Gastrocnemius medialis (tissue), 4 donors: ENCODE measurements around the gene RTTN. TPM values are rescaled to one million over a fixed set of nuclear protein-coding genes. Genes with fewer than 3 reads are reported as not detected.

ENCODE experiments used
- ATAC-seq, 2 donors: fragments of 150-250 bp; one replicate each; pipeline ENCODE4 v1.9.1; 2016
- DNase-seq, 2 donors: peaks; one replicate each; pipeline ENCODE4 v3.0.0-alpha.2; 2019
- H3K27ac ChIP-seq, 4 donors: fragments of 200-600 bp; sonication (generic); 1 replicate in 1 of 4; 2 replicates in 3 of 4; pipeline ENCODE4 v1.5.1; 2016 to 2018; ENCODE audit warnings: mild to moderate bottlenecking in 2 of 4, moderate library complexity in 1 of 4
- H3K27me3 ChIP-seq, 3 donors: fragments of 200-600 bp; sonication (generic) in 2 of 3; 1 replicate in 1 of 3; 2 replicates in 2 of 3; pipeline versions ENCODE4 v1.5.1 to v1.6.0; 2016 to 2019; ENCODE audit warnings: mild to moderate bottlenecking in 1 of 3, moderate library complexity in 1 of 3
- H3K36me3 ChIP-seq, 2 donors: fragments of 200-600 bp; sonication (generic) in 1 of 2; one replicate each; pipeline ENCODE4 v1.5.1; 2017 to 2018
- H3K4me1 ChIP-seq, 2 donors: fragments of 200-600 bp; sonication (generic) in 1 of 2; one replicate each; pipeline ENCODE4 v1.5.1; 2016 to 2017; ENCODE audit warnings: mild to moderate bottlenecking in 2 of 2
- H3K4me3 ChIP-seq, 4 donors: fragments of 200-600 bp; sonication (generic) in 3 of 4; 1 replicate in 1 of 4; 2 replicates in 3 of 4; pipeline ENCODE4 v1.5.1; 2016 to 2019; ENCODE audit warnings: mild to moderate bottlenecking in 2 of 4
- H3K9me3 ChIP-seq, 3 donors: fragments of 200-600 bp; sonication (generic) in 2 of 3; 1 replicate in 1 of 3; 2 replicates in 2 of 3; pipeline ENCODE4 v1.5.1; 2016 to 2019
- POLR2A ChIP-seq, 2 donors: fragments of 450-650 bp; IDR thresholded peaks; one replicate each; pipeline ENCODE4 v1.6.1; 2017; ENCODE audit warnings: antibody characterized with exemption in 2 of 2, mild to moderate bottlenecking in 2 of 2, moderate library complexity in 2 of 2
- in situ Hi-C, 4 donors: fragments of 200-750 bp; cut with MboI; loops; one replicate each; pipeline versions ENCODE4 v1.15.0 to v1.8.0; 2017; ENCODE audit warnings: low sequenced_read_pairs in 4 of 4
- intact Hi-C: fragments of 100-400 bp; cut with DNase I; formaldehyde crosslinking; loops from one replicate; pipeline ENCODE4 v1.15.1; 2023; ENCODE audit warnings: low total_unique reads
- total RNA-seq, 4 donors: library from RNA; depleted of rRNA; stranded (reverse); fragments of >200 nt; gene quantifications; one replicate each; pipeline versions ENCODE4 v1.1.0 to v1.2.3, GENCODE V29; 2016
- TF ChIP-seq, protein P1 (sequence below), 5 experiments: fragments of 450-650 bp in 3 of 5; fragments of 200-600 bp in 2 of 5; sonication (generic) in 2 of 5; IDR thresholded peaks in 4 of 5; conservative IDR thresholded peaks in 1 of 5; 1 replicate in 4 of 5; 2 replicates in 1 of 5; pipeline ENCODE4 v1.5.1; 2016 to 2019; ENCODE audit warnings: antibody characterized with exemption in 5 of 5, mild to moderate bottlenecking in 3 of 5, moderate library complexity in 3 of 5

RTTN gene
- total RNA-seq, 4 donors from 2014 or later: 3.2 to 9.7 (median 4.9) TPM

DNA sequence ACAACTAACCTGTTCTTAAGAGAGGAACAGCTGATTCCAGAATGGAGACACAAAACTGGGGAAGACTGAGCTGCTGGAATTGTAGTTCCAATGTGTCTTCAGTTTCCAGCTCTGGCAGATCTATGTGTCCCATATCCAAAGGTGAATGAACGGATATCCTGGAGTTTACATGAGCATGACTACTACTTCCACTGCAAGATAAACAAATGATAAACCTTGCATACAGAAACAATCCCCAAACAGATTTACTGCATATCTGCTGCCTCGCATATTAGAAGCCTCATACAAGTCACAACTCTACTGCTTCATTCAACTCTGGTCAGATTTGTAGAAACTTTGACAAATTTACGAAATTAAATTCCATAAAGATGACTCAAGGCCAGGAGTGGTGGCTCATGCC is 15.0 kb downstream of the RTTN start:
- H3K4me1 ChIP-seq: no peaks in the 10 kb centered on the region
- TF ChIP-seq, protein P1, sequence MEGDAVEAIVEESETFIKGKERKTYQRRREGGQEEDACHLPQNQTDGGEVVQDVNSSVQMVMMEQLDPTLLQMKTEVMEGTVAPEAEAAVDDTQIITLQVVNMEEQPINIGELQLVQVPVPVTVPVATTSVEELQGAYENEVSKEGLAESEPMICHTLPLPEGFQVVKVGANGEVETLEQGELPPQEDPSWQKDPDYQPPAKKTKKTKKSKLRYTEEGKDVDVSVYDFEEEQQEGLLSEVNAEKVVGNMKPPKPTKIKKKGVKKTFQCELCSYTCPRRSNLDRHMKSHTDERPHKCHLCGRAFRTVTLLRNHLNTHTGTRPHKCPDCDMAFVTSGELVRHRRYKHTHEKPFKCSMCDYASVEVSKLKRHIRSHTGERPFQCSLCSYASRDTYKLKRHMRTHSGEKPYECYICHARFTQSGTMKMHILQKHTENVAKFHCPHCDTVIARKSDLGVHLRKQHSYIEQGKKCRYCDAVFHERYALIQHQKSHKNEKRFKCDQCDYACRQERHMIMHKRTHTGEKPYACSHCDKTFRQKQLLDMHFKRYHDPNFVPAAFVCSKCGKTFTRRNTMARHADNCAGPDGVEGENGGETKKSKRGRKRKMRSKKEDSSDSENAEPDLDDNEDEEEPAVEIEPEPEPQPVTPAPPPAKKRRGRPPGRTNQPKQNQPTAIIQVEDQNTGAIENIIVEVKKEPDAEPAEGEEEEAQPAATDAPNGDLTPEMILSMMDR (IDR thresholded peaks at IDR 0.05 in 4 of 5, conservative IDR thresholded peaks at IDR 0.05 in 1 of 5): no peak
- no peak for TF ChIP-seq POLR2A (IDR thresholded peaks at IDR 0.05)
- no peak overlapping the region for H3K4me3 ChIP-seq
- no peaks in the 10 kb centered on the region for H3K9me3 ChIP-seq
- no peaks in the 10 kb centered on the region for H3K27me3 ChIP-seq
- ATAC-seq (no peak), DNase-seq (no peak)
- H3K36me3 ChIP-seq: peaks cover 0 to 41% of the 10 kb centered on the region in 2 donors
- intact Hi-C loops (no loop called here), in situ Hi-C loops (loop anchor here in 1 of 4 donors (10.0 kb wide), 1 partner anchor 244 kb away; no protein-coding TSS in a partner anchor)
- no peak overlapping the region for H3K27ac ChIP-seq

- in situ Hi-C loops: no loop called here
- TF ChIP-seq, protein P1 (IDR thresholded peaks at IDR 0.05 in 4 of 5, conservative IDR thresholded peaks at IDR 0.05 in 1 of 5): no peak
- Histone ChIP-seq H3K9me3 (no peaks in the 10 kb centered on the region), H3K27me3 (no peaks in the 10 kb centered on the region), H3K36me3 (peaks cover 0 to 41% of the 10 kb centered on the region in 2 donors), H3K4me1 (no peaks in the 10 kb centered on the region), H3K27ac (no peak overlapping the region), H3K4me3 (no peak overlapping the region)
- intact Hi-C loops: no loop called here
- DNase-seq: no peak
- ATAC-seq: no peak
Observed at GRCh38 chr18:70188113-70188512, 17.4 kb downstream of the RTTN start.

DNA sequence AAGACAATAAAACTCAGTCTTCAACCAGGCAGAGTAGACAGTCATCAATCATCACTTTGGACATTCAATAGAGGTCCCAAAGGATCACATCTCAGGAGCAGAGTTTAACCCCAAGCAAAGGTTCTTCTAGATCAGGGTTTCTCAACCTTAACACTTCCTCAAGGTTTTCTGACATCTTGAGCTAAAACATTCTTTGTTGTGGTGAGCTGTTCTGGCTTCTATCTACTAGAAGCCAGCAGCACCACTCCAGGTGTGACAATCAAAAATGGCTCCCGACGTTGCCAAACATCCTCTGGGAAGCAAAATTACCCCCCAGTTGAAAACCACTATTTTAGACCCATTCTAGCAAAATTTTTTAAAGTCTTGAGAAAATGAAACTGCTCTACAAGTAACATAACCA is 22.0 kb downstream of the RTTN start:
- DNase-seq: no peak
- Histone ChIP-seq H3K4me3 (no peak overlapping the region), H3K27ac (no peak overlapping the region), H3K36me3 (peaks cover 0 to 23% of the 10 kb centered on the region in 2 donors), H3K27me3 (no peaks in the 10 kb centered on the region), H3K9me3 (no peaks in the 10 kb centered on the region), H3K4me1 (peaks cover 9 to 12% of the 10 kb centered on the region in 2 donors)
- no peak for ATAC-seq
- intact Hi-C loops (no loop called here), in situ Hi-C loops (no loop called here)
- TF ChIP-seq, protein P1 (IDR thresholded peaks at IDR 0.05 in 4 of 5, conservative IDR thresholded peaks at IDR 0.05 in 1 of 5): no peak
- TF ChIP-seq POLR2A (IDR thresholded peaks at IDR 0.05): no peak

DNA sequence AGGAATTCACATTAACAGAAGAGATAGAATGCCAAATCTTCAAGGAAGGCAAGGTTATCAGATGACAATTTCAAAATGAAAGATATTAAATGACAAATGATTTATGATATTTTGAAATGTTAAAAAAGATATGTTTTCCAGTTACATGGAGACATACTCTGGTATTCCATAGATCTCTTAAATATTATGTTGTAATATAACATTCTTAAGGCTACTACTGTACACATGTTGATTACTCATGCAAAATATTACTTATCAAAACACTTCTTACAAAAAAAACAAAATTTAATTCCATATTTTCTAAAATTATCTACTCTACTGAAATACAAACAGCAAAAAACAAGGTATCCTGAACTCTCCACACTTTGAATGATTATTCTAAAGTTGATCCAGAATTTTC is 22.9 kb downstream of the RTTN start:
- intact Hi-C loops: no loop called here
- Histone ChIP-seq H3K4me1 (peaks cover 9 to 12% of the 10 kb centered on the region in 2 donors), H3K4me3 (no peak overlapping the region), H3K27me3 (no peaks in the 10 kb centered on the region), H3K36me3 (peaks cover 0 to 16% of the 10 kb centered on the region in 2 donors), H3K9me3 (no peaks in the 10 kb centered on the region), H3K27ac (no peak overlapping the region)
- no peak for TF ChIP-seq POLR2A (IDR thresholded peaks at IDR 0.05)
- TF ChIP-seq, protein P1 (IDR thresholded peaks at IDR 0.05 in 4 of 5, conservative IDR thresholded peaks at IDR 0.05 in 1 of 5): no peak
- in situ Hi-C loops: no loop called here
- DNase-seq: no peak
- ATAC-seq: no peak

GRCh38 chr18:70181725-70182124 is 23.8 kb downstream of the RTTN start:
- no peak overlapping the region for H3K27ac ChIP-seq
- intact Hi-C loops (no loop called here), in situ Hi-C loops (no loop called here)
- ATAC-seq (no peak), DNase-seq (no peak)
- no peaks in the 10 kb centered on the region for H3K27me3 ChIP-seq
- peaks cover 0 to 7% of the 10 kb centered on the region in 2 donors for H3K36me3 ChIP-seq
- TF ChIP-seq POLR2A (IDR thresholded peaks at IDR 0.05): no peak
- TF ChIP-seq, protein P1 (IDR thresholded peaks at IDR 0.05 in 4 of 5, conservative IDR thresholded peaks at IDR 0.05 in 1 of 5): no peak
- H3K4me1 ChIP-seq: peaks cover 9 to 12% of the 10 kb centered on the region in 2 donors
- no peak overlapping the region for H3K4me3 ChIP-seq
- H3K9me3 ChIP-seq: no peaks in the 10 kb centered on the region
